Psoas muscle (tissue), 8 donors: ENCODE measurements around the gene DOLK. TPM values are rescaled to one million over a fixed set of nuclear protein-coding genes. Genes with fewer than 3 reads are reported as not detected.
A peak's percentile ranks its signal among the peaks of the same experiment; 100 is the strongest.

Source experiments
- ATAC-seq, 4 donors: fragments of 200-7000 bp; cut with Tn5 transposase; one replicate each; pipeline ENCODE4 v1.9.1; 2020; ENCODE audit warnings: moderate library complexity in 3 of 4, mild to moderate bottlenecking in 2 of 4
- DNase-seq, 2 donors: peaks; one replicate each; pipeline ENCODE4 v3.0.0-alpha.2; 2020
- H3K27ac ChIP-seq: fragments of 200-600 bp; one replicate; pipeline ENCODE4 v1.8.0; 2022
- H3K27me3 ChIP-seq, 3 donors: fragments of 200-600 bp in 1 of 3; one replicate each; pipeline versions ENCODE4 v1.6.1 to v1.8.0; 2013 to 2022; ENCODE audit warnings: low read length in 2 of 3, mild to moderate bottlenecking in 2 of 3, moderate library complexity in 1 of 3; ENCODE audit not compliant: insufficient read depth in 3 of 3
- H3K36me3 ChIP-seq, 2 donors: fragments of 200-600 bp in 1 of 2; one replicate each; pipeline versions ENCODE4 v1.6.1 to v1.8.0; 2013 to 2022; ENCODE audit warnings: low read depth in 1 of 2, mild to moderate bottlenecking in 1 of 2, moderate library complexity in 1 of 2; ENCODE audit not compliant: insufficient read depth in 1 of 2
- H3K4me1 ChIP-seq: fragments of 200-600 bp; one replicate; pipeline ENCODE4 v1.8.0; 2022
- H3K4me3 ChIP-seq: fragments of 200-600 bp; one replicate; pipeline ENCODE4 v1.8.0; 2022; ENCODE audit warnings: mild to moderate bottlenecking
- H3K9me3 ChIP-seq: fragments of 200-600 bp; one replicate; pipeline ENCODE4 v1.8.0; 2022
- CTCF ChIP-seq: fragments of 200-600 bp; IDR thresholded peaks from one replicate; pipeline ENCODE4 v1.8.0; 2022; ENCODE audit warnings: antibody characterized with exemption
- WGBS, 3 donors: extraction: QIAGEN DNeasy Blood & Tissue Kit; methylation state at CpG; one replicate each; pipeline versions ENCODE4 v1.1.6 to v1.1.7; 2013; 5-methylcytosine and 5-hydroxymethylcytosine counted together
- intact Hi-C, 2 donors: fragments of 100-400 bp; cut with DNase I; formaldehyde crosslinking; loops; one replicate each; pipeline versions ENCODE4 v1.11.0 to v1.14.2; 2022
- polyA plus RNA-seq, 3 donors: library from polyadenylated mRNA; stranded (reverse); fragments of 200-250 nt; gene quantifications; one replicate each; pipeline ENCODE4 v1.2.3, GENCODE V29; 2013
- total RNA-seq, 4 donors: library from RNA; stranded (reverse); fragmentation: NEBNext Ultra II Directional in 2 of 4; extraction: Animal tissue kit (Norgen Biotek cat#: 25700) in 2 of 4; gene quantifications; one replicate each; pipeline versions ENCODE4 v1.2.1 to v1.2.4, GENCODE V29; 2021 to 2023
- donor health status: healthy with polysubstance abuse.
- donor health status: DM: no; HTN: no; CAD: no; lungs with moderate emphysema.
- donor health status: Bipolar disorder and iron deficiency.
- donor health status: healthy.
- donor health status: DM: yes; HTN: yes; CAD: no.
- donor health status: DM: no; HTN: no; CAD: no.
- donor health status: DM: no; HTN: no; CAD: no.
- donor health status: DM: yes; HTN: yes; CAD: no.

DOLK gene
- total and polyA plus RNA-seq, 7 donors, result 4.5 to 14.0 (median 7.5) TPM

- H3K4me1 ChIP-seq, result peaks cover 4% of the 10 kb centered on the region
- H3K4me3 ChIP-seq, result no peak overlapping the region
- peak; percentile 46 to 72 for DNase-seq
- H3K36me3 ChIP-seq, result no peaks in the 10 kb centered on the region
- H3K27me3 ChIP-seq, result no peaks in the 10 kb centered on the region
- TF ChIP-seq CTCF, result peak; percentile 87
- H3K27ac ChIP-seq, result no peak overlapping the region
- ATAC-seq, result peak; percentile 85 to 93 (median 92)
- H3K9me3 ChIP-seq, result no peaks in the 10 kb centered on the region
- 20 to 27% (median 22%) methylated on average over 10 of the region's 10 CpGs for WGBS, 3 donors
- intact Hi-C loops, result loop anchor here (1.0 to 5.0 kb wide), 3 partner anchors 65 to 76 kb away; no protein-coding TSS in a partner anchor
Observed at GRCh38 chr9:128927731-128928411, 19.5 kb downstream of the DOLK start.

GRCh38 chr9:128923493-128923883 lies 23.9 kb downstream of the DOLK start:
- DNase-seq, result no peak
- intact Hi-C loops, result loop anchor here in 1 of 2 donors (5.0 kb wide), 1 partner anchor 41 kb away; the partner anchor contains the start of genes KYAT1 and LRRC8A
- Histone ChIP-seq H3K4me3 (no peak overlapping the region), H3K27ac (no peak overlapping the region), H3K4me1 (peaks cover 13% of the 10 kb centered on the region), H3K9me3 (no peaks in the 10 kb centered on the region), H3K27me3 (no peaks in the 10 kb centered on the region), H3K36me3 (no peaks in the 10 kb centered on the region)
- 89 to 94% (median 89%) methylated on average over 6 of the region's 6 CpGs for whole genome bisulfite sequencing, 3 donors
- ATAC-seq, result no peak
- TF ChIP-seq CTCF, result no peak

- Histone ChIP-seq H3K36me3 (peaks cover 0 to 7% of the 10 kb centered on the region in 2 donors), H3K4me3 (peak overlapping the region; percentile 71), H3K27ac (peak overlapping the region; percentile 82), H3K9me3 (no peaks in the 10 kb centered on the region), H3K27me3 (no peaks in the 10 kb centered on the region), H3K4me1 (peaks cover 14% of the 10 kb centered on the region)
- intact Hi-C loops, result loop anchor here in 1 of 2 donors (5.0 kb wide), 1 partner anchor 40 kb away; the partner anchor contains the start of genes KYAT1 and LRRC8A
- DNase-seq, result peak; percentile 56 to 78
- peak; percentile 45 to 70 (median 58) for ATAC-seq
- 8 to 26% (median 20%) methylated on average over 27 to 32 of the region's 32 CpGs for WGBS, 3 donors
- TF ChIP-seq CTCF, result no peak
Observed at GRCh38 chr9:128921881-128922763, 25.3 kb downstream of the DOLK start.

GRCh38 chr9:128920381-128921058 lies 26.9 kb downstream of the DOLK start, which contains the start of gene PHYHD1:
Gene PHYHD1, plus strand, starts transcription at chr9:128920982. Its CDS starts 1,342 bp downstream, at chr9:128922324.
- no peaks in the 10 kb centered on the region for H3K9me3 ChIP-seq
- no peak for TF ChIP-seq CTCF
- WGBS, 3 donors, result 24 to 49% (median 29%) methylated on average over 13 of the region's 13 CpGs
- ATAC-seq (peak; percentile 48 to 77 (median 65)), DNase-seq (peak; percentile 63 to 84)
- H3K4me3 ChIP-seq, result peak within 1 kb of the TSS; percentile 71
- H3K27me3 ChIP-seq, result no peaks in the 10 kb centered on the region
- H3K4me1 ChIP-seq, result peaks cover 30% of the 10 kb centered on the region
- peaks cover 0 to 13% of the 10 kb centered on the region in 2 donors for H3K36me3 ChIP-seq
- peak within 1 kb of the TSS; percentile 82 for H3K27ac ChIP-seq
- intact Hi-C loops, result loop anchor here in 1 of 2 donors (5.0 kb wide), 1 partner anchor 38 kb away; the partner anchor contains the start of genes KYAT1 and LRRC8A
